ENCODE measurements around the gene SSBP4.

DNA sequence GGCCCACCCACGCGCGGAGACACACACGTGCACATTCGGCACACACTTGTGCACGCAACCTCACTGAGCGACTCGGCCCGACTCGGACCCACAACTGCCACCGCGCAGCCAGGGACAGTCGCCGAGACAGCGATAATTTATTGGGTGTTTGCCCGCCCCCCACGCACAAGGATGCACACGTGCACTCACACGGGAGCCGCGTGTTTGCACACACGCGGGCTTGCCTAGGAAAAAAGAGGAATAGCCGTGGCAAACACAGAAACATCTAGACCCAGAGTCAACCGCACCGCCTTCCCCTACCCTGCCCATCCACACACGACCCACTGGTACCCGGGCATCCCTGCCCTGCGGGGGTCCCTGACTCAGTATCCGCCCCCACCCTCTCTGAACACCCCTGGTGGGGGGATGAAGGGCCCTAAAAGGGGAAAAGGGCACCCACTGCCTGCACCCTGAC lies 1.1 kb upstream of the SSBP4 start:
- no peak for TF ChIP-seq RCOR1 (IDR thresholded peaks at IDR 0.05; ENCODE audit: low read length)
- TF ChIP-seq, protein P1, sequence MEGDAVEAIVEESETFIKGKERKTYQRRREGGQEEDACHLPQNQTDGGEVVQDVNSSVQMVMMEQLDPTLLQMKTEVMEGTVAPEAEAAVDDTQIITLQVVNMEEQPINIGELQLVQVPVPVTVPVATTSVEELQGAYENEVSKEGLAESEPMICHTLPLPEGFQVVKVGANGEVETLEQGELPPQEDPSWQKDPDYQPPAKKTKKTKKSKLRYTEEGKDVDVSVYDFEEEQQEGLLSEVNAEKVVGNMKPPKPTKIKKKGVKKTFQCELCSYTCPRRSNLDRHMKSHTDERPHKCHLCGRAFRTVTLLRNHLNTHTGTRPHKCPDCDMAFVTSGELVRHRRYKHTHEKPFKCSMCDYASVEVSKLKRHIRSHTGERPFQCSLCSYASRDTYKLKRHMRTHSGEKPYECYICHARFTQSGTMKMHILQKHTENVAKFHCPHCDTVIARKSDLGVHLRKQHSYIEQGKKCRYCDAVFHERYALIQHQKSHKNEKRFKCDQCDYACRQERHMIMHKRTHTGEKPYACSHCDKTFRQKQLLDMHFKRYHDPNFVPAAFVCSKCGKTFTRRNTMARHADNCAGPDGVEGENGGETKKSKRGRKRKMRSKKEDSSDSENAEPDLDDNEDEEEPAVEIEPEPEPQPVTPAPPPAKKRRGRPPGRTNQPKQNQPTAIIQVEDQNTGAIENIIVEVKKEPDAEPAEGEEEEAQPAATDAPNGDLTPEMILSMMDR (IDR thresholded peaks at IDR 0.05): no peak
- TF ChIP-seq, protein P2, sequence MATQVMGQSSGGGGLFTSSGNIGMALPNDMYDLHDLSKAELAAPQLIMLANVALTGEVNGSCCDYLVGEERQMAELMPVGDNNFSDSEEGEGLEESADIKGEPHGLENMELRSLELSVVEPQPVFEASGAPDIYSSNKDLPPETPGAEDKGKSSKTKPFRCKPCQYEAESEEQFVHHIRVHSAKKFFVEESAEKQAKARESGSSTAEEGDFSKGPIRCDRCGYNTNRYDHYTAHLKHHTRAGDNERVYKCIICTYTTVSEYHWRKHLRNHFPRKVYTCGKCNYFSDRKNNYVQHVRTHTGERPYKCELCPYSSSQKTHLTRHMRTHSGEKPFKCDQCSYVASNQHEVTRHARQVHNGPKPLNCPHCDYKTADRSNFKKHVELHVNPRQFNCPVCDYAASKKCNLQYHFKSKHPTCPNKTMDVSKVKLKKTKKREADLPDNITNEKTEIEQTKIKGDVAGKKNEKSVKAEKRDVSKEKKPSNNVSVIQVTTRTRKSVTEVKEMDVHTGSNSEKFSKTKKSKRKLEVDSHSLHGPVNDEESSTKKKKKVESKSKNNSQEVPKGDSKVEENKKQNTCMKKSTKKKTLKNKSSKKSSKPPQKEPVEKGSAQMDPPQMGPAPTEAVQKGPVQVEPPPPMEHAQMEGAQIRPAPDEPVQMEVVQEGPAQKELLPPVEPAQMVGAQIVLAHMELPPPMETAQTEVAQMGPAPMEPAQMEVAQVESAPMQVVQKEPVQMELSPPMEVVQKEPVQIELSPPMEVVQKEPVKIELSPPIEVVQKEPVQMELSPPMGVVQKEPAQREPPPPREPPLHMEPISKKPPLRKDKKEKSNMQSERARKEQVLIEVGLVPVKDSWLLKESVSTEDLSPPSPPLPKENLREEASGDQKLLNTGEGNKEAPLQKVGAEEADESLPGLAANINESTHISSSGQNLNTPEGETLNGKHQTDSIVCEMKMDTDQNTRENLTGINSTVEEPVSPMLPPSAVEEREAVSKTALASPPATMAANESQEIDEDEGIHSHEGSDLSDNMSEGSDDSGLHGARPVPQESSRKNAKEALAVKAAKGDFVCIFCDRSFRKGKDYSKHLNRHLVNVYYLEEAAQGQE (IDR thresholded peaks at IDR 0.05; ENCODE audit: low read depth, low read length): no peak
- no peak for TF ChIP-seq GABPA (IDR thresholded peaks at IDR 0.05; ENCODE audit: low read depth)
- TF ChIP-seq, protein P3, sequence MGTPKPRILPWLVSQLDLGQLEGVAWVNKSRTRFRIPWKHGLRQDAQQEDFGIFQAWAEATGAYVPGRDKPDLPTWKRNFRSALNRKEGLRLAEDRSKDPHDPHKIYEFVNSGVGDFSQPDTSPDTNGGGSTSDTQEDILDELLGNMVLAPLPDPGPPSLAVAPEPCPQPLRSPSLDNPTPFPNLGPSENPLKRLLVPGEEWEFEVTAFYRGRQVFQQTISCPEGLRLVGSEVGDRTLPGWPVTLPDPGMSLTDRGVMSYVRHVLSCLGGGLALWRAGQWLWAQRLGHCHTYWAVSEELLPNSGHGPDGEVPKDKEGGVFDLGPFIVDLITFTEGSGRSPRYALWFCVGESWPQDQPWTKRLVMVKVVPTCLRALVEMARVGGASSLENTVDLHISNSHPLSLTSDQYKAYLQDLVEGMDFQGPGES (IDR thresholded peaks at IDR 0.05; ENCODE audit: low read depth, low read length): no peak
- TF ChIP-seq EZH2phosphoT487 (IDR thresholded peaks at IDR 0.05; ENCODE audit: borderline replicate concordance, low read depth): no peak
- TF ChIP-seq, protein P4, sequence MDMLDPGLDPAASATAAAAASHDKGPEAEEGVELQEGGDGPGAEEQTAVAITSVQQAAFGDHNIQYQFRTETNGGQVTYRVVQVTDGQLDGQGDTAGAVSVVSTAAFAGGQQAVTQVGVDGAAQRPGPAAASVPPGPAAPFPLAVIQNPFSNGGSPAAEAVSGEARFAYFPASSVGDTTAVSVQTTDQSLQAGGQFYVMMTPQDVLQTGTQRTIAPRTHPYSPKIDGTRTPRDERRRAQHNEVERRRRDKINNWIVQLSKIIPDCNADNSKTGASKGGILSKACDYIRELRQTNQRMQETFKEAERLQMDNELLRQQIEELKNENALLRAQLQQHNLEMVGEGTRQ (IDR thresholded peaks at IDR 0.05; ENCODE audit: borderline replicate concordance, low read depth, low read length): no peak
- no peak for TF ChIP-seq RFX5 (IDR thresholded peaks at IDR 0.05; ENCODE audit: low read length)
- no peak for TF ChIP-seq TAF1 (IDR thresholded peaks at IDR 0.05; ENCODE audit: borderline replicate concordance, low read depth, low read length)
- TF ChIP-seq, protein P5, sequence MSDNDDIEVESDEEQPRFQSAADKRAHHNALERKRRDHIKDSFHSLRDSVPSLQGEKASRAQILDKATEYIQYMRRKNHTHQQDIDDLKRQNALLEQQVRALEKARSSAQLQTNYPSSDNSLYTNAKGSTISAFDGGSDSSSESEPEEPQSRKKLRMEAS (IDR thresholded peaks at IDR 0.05; ENCODE audit: low read depth): no peak
- no peak for TF ChIP-seq EP300 (IDR thresholded peaks at IDR 0.05; ENCODE audit: borderline replicate concordance in 1 of 2, low read depth in 1 of 2, low read length in 1 of 2)
- no peak for TF ChIP-seq POLR2AphosphoS5 (IDR thresholded peaks at IDR 0.05; ENCODE audit: low read depth, low read length)
